GM13977 (cell line): ENCODE results near the gene PLP1.

Experiments
- DNase-seq: peaks from one replicate; pipeline ENCODE4 v3.0.0; 2012; ENCODE audit warnings: low spot score
- in situ Hi-C: fragments of 300-500 bp; cut with MboI; formaldehyde crosslinking; loops from one replicate; pipeline ENCODE4 v1.12.0; 2022; ENCODE audit warnings: low sequenced_read_pairs, low pct_unique_long_range_greater_than_20kb, mixed read lengths, inconsistent platforms; ENCODE audit not compliant: unreplicated experiment
- TF ChIP-seq, protein P1 (sequence below): IDR thresholded peaks from 2 replicates; pipeline ENCODE4 v1.5.1; 2012; ENCODE audit warnings: mild to moderate bottlenecking, control low read depth; ENCODE audit not compliant: insufficient read depth; ENCODE audit errors: extremely low read depth, missing control alignments

Gene PLP1

GRCh38 chrX:103789004-103789403 lies 12.4 kb downstream of the PLP1 start:
- TF ChIP-seq, protein P1, sequence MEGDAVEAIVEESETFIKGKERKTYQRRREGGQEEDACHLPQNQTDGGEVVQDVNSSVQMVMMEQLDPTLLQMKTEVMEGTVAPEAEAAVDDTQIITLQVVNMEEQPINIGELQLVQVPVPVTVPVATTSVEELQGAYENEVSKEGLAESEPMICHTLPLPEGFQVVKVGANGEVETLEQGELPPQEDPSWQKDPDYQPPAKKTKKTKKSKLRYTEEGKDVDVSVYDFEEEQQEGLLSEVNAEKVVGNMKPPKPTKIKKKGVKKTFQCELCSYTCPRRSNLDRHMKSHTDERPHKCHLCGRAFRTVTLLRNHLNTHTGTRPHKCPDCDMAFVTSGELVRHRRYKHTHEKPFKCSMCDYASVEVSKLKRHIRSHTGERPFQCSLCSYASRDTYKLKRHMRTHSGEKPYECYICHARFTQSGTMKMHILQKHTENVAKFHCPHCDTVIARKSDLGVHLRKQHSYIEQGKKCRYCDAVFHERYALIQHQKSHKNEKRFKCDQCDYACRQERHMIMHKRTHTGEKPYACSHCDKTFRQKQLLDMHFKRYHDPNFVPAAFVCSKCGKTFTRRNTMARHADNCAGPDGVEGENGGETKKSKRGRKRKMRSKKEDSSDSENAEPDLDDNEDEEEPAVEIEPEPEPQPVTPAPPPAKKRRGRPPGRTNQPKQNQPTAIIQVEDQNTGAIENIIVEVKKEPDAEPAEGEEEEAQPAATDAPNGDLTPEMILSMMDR: no peak
- DNase-seq: peak; percentile 10
- in situ Hi-C loops: no loop called here

- no peak for DNase-seq
- in situ Hi-C loops: no loop called here
- TF ChIP-seq, protein P1: no peak
Observed at GRCh38 chrX:103791228-103791627, 14.6 kb downstream of the PLP1 start.

GRCh38 chrX:103791826-103792485 lies 15.3 kb downstream of the PLP1 start:
- in situ Hi-C loops: no loop called here
- TF ChIP-seq, protein P1: no peak
- no peak for DNase-seq

GRCh38 chrX:103792916-103793544 lies 16.4 kb downstream of the PLP1 start:
- DNase-seq: no peak
- TF ChIP-seq, protein P1: no peak
- in situ Hi-C loops: no loop called here

DNA sequence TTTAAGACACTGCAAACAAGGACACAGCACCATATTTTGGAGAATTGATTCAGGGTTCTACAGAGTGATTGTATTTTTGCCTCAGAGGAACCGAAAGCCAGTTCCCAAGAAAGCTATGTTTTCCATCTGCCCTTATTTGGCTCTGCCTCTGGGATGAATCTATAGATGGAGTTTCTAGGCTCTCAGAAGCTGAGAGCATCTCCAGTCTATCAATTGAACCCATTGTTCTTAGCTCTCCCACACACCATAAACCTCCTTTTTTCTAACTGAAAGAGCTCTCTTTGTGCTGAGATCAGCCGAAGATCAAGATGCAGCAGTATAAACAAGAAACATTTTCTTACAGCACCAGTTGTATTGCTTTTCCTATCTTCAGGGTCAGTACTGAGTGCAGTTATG lies 16.9 kb downstream of the PLP1 start:
- DNase-seq: no peak
- TF ChIP-seq, protein P1: no peak
- in situ Hi-C loops: no loop called here

DNA sequence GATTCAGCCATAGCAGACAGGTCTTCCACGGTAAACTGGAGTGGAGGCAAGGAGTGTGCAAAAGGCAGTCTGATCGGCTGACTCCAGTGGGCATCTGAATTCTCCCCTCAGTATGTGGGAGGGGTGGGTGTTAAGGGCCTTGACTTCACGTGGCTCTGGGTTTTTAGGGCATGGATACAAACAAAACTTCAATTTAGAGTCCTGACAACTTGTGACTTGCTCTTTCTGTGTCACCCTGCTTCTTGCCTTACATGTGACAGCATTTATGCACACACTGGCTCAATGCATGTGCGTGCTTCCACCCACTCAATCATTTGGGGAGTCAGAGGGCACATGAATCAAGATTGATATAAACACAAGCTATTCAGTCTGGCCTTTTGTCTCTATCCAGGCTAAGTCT lies 17.5 kb downstream of the PLP1 start:
- TF ChIP-seq, protein P1: no peak
- DNase-seq: no peak
- in situ Hi-C loops: no loop called here
